H9 (cell line): Measurements from ENCODE around the gene OR52H1. TPM values are rescaled to one million over a fixed set of nuclear protein-coding genes. Genes with fewer than 3 reads are reported as not detected.

ENCODE experiments used
- DNase-seq: peaks from one replicate; pipeline ENCODE4 v3.0.0-alpha.2; 2017
- H2AFZ ChIP-seq: one replicate; pipeline ENCODE4 v1.6.1; 2013; ENCODE audit warnings: mild to moderate bottlenecking, low read length, control low read depth, moderate library complexity
- H2AK5ac ChIP-seq: 2 replicates; pipeline ENCODE4 v1.6.1; 2013; ENCODE audit warnings: low read length, control low read depth, mixed read lengths; ENCODE audit not compliant: insufficient read length
- H2BK120ac ChIP-seq: one replicate; pipeline ENCODE4 v1.6.1; 2013; ENCODE audit warnings: low read depth, mild to moderate bottlenecking, low read length, control low read depth, inconsistent platforms; ENCODE audit not compliant: poor library complexity, severe bottlenecking
- H2BK12ac ChIP-seq: 2 replicates; pipeline ENCODE4 v1.6.1; 2013; ENCODE audit warnings: low read length, control low read depth, mixed read lengths, low read depth; ENCODE audit not compliant: insufficient read length
- H2BK15ac ChIP-seq: 2 replicates; pipeline ENCODE4 v1.6.1; 2013; ENCODE audit warnings: low read depth, low read length, control low read depth
- H2BK20ac ChIP-seq: one replicate; pipeline ENCODE4 v1.6.1; 2013; ENCODE audit warnings: low read depth, mild to moderate bottlenecking, low read length, control low read depth, inconsistent platforms; ENCODE audit not compliant: poor library complexity, severe bottlenecking
- H2BK5ac ChIP-seq: 2 replicates; pipeline ENCODE4 v1.6.1; 2013; ENCODE audit warnings: low read length, control low read depth, mixed read lengths; ENCODE audit not compliant: insufficient read length
- H3K14ac ChIP-seq: 2 replicates; pipeline ENCODE4 v1.6.1; 2013; ENCODE audit warnings: low read length, control low read depth; ENCODE audit not compliant: insufficient read depth
- H3K18ac ChIP-seq: 2 replicates; pipeline ENCODE4 v1.6.1; 2013; ENCODE audit warnings: low read depth, mild to moderate bottlenecking, mixed read lengths, low read length, control low read depth; ENCODE audit not compliant: insufficient read length
- H3K23ac ChIP-seq: 2 replicates; pipeline ENCODE4 v1.6.1; 2013; ENCODE audit warnings: low read length, control low read depth, mixed read lengths, low read depth; ENCODE audit not compliant: insufficient read length
- H3K23me2 ChIP-seq: 2 replicates; pipeline ENCODE4 v1.6.1; 2013; ENCODE audit warnings: low read depth, mild to moderate bottlenecking, mixed read lengths, low read length, control low read depth; ENCODE audit not compliant: insufficient read length, poor library complexity, severe bottlenecking
- H3K27ac ChIP-seq: 2 replicates; pipeline ENCODE4 v1.5.1; 2013; ENCODE audit warnings: low read length, control low read depth, mixed read lengths, low read depth; ENCODE audit not compliant: insufficient read length
- H3K27me3 ChIP-seq: 2 replicates; pipeline ENCODE4 v1.6.1; 2013; ENCODE audit warnings: low read length, control low read depth, inconsistent platforms; ENCODE audit not compliant: insufficient read depth
- H3K4ac ChIP-seq: 2 replicates; pipeline ENCODE4 v1.6.1; 2013; ENCODE audit warnings: low read depth, mild to moderate bottlenecking, control low read depth, inconsistent platforms, low read length, moderate library complexity
- H3K4me1 ChIP-seq: 2 replicates; pipeline ENCODE4 v1.6.1; 2013; ENCODE audit warnings: low read length, control low read depth, inconsistent platforms; ENCODE audit not compliant: insufficient read depth
- H3K4me2 ChIP-seq: 2 replicates; pipeline ENCODE4 v1.6.1; 2013; ENCODE audit warnings: low read length, control low read depth, mixed read lengths; ENCODE audit not compliant: insufficient read length, insufficient read depth
- H3K56ac ChIP-seq: 2 replicates; pipeline ENCODE4 v1.6.1; 2013; ENCODE audit warnings: low read depth, mild to moderate bottlenecking, mixed read lengths, low read length, control low read depth; ENCODE audit not compliant: insufficient read length
- H3K79me1 ChIP-seq: 2 replicates; pipeline ENCODE4 v1.6.1; 2013; ENCODE audit warnings: low read depth, mild to moderate bottlenecking, moderate library complexity, low read length, control low read depth, inconsistent platforms; ENCODE audit not compliant: insufficient read depth, poor library complexity, severe bottlenecking
- H3K79me2 ChIP-seq: 2 replicates; pipeline ENCODE4 v1.6.1; 2013; ENCODE audit warnings: low read length, control low read depth, inconsistent platforms; ENCODE audit not compliant: insufficient read depth
- H3K9ac ChIP-seq: 2 replicates; pipeline ENCODE4 v1.6.1; 2013; ENCODE audit warnings: low read length, control low read depth, mixed read lengths; ENCODE audit not compliant: insufficient read length; ENCODE audit errors: extremely low read depth
- H3K9me3 ChIP-seq: one replicate; pipeline ENCODE4 v1.6.1; 2013; ENCODE audit warnings: low read depth, low read length, inconsistent platforms; ENCODE audit not compliant: control insufficient read depth
- H3T11ph ChIP-seq: one replicate; pipeline ENCODE4 v1.6.1; 2013; ENCODE audit warnings: mild to moderate bottlenecking, low read length, control low read depth, inconsistent platforms
- H4K20me1 ChIP-seq: one replicate; pipeline ENCODE4 v1.6.1; 2013; ENCODE audit not compliant: control insufficient read depth, insufficient read length, insufficient read depth
- H4K5ac ChIP-seq: 2 replicates; pipeline ENCODE4 v1.6.1; 2013; ENCODE audit warnings: low read depth, mild to moderate bottlenecking, mixed read lengths, low read length, control low read depth; ENCODE audit not compliant: insufficient read length
- H4K8ac ChIP-seq: replicated peaks from 2 replicates; pipeline ENCODE4 v1.6.1; 2013; ENCODE audit warnings: low read length, control low read depth, mixed read lengths, low read depth; ENCODE audit not compliant: insufficient read length
- H4K91ac ChIP-seq: 2 replicates; pipeline ENCODE4 v1.6.1; 2013; ENCODE audit warnings: low read depth, mild to moderate bottlenecking, moderate library complexity, mixed read lengths, low read length, control low read depth; ENCODE audit not compliant: insufficient read length
- H3K27ac Mint-ChIP-seq, 3 experiments: 2 replicates in 2 of 3; 3 replicates in 1 of 3; pipeline ENCODE4 v1.8.0; 2020 to 2021; ENCODE audit warnings: mixed read lengths in 3 of 3, mild to moderate bottlenecking in 1 of 3, moderate library complexity in 1 of 3
- H3K27me3 Mint-ChIP-seq: 2 replicates; pipeline ENCODE4 v1.8.0; 2021; ENCODE audit warnings: low read depth, mild to moderate bottlenecking, moderate library complexity, mixed read lengths
- H3K36me3 Mint-ChIP-seq, 3 experiments: 2 replicates in 2 of 3; 3 replicates in 1 of 3; pipeline ENCODE4 v1.8.0; 2020 to 2021; ENCODE audit warnings: low read depth in 3 of 3, mixed read lengths in 3 of 3; ENCODE audit not compliant: insufficient read depth in 1 of 3
- H3K4me1 Mint-ChIP-seq, 2 experiments: 2 replicates each; pipeline ENCODE4 v1.8.0; 2020; ENCODE audit warnings: mixed read lengths in 2 of 2
- H3K4me3 Mint-ChIP-seq, 2 experiments: 2 replicates in 1 of 2; 3 replicates in 1 of 2; pipeline ENCODE4 v1.8.0; 2020 to 2021; ENCODE audit warnings: mild to moderate bottlenecking in 2 of 2, mixed read lengths in 2 of 2, moderate library complexity in 1 of 2
- H3K9me3 Mint-ChIP-seq, 2 experiments: 2 replicates in 1 of 2; 3 replicates in 1 of 2; pipeline ENCODE4 v1.8.0; 2020; ENCODE audit warnings: mild to moderate bottlenecking in 2 of 2, mixed read lengths in 2 of 2, moderate library complexity in 1 of 2
- CTCF ChIP-seq: fragments of 200-600 bp; sonication (generic); conservative IDR thresholded peaks from 3 replicates; pipeline ENCODE4 v1.8.0; 2021; ENCODE audit warnings: antibody characterized with exemption, mild to moderate bottlenecking
- WGBS: extraction: QIAGEN DNeasy Blood & Tissue Kit; methylation state at CpG from one replicate; pipeline ENCODE4 v1.1.7; 2013; ENCODE audit warnings: missing lambda C conversion rate, low lambda C conversion rate, mixed read lengths; ENCODE audit not compliant: insufficient read length; ENCODE audit errors: extremely low coverage; 5-methylcytosine and 5-hydroxymethylcytosine counted together
- total RNA-seq: library from RNA; stranded (reverse); gene quantifications from 2 replicates; pipeline ENCODE4 v1.2.1, GENCODE V29; 2021

The OR52H1 gene
- total RNA-seq, 1 experiment from 2014 or later = not detected

GRCh38 chr11:5574654-5575053, 26.3 kb upstream of the OR52H1 start:
- no peak overlapping the region for H3K18ac ChIP-seq
- no peaks in the 10 kb centered on the region for H3K79me2 ChIP-seq
- H3K4ac ChIP-seq = no peak overlapping the region
- no peak for DNase-seq
- no peaks in the 10 kb centered on the region for H3K9me3 ChIP-seq
- H3K79me1 ChIP-seq = no peaks in the 10 kb centered on the region
- no peak overlapping the region for H4K8ac ChIP-seq
- H2BK5ac ChIP-seq = no peak overlapping the region
- no peaks in the 10 kb centered on the region for H3K9me3 Mint-ChIP-seq
- no peaks in the 10 kb centered on the region for H3K27me3 ChIP-seq
- H2BK120ac ChIP-seq = no peak overlapping the region
- no peak overlapping the region for H3K27ac Mint-ChIP-seq
- no peak overlapping the region for H4K91ac ChIP-seq
- H3K36me3 Mint-ChIP-seq = no peaks in the 10 kb centered on the region
- H3K4me1 ChIP-seq = no peaks in the 10 kb centered on the region; the same call in 1 of the 2 replicates
- no peak overlapping the region for H2BK15ac ChIP-seq
- H4K5ac ChIP-seq = no peak overlapping the region
- TF ChIP-seq CTCF = no peak
- no peak overlapping the region for H2BK12ac ChIP-seq
- H3K4me1 Mint-ChIP-seq = no peaks in the 10 kb centered on the region
- H4K20me1 ChIP-seq = no peaks in the 10 kb centered on the region
- H3K4me2 ChIP-seq = no peak overlapping the region
- H3K56ac ChIP-seq = no peak overlapping the region
- H3K23me2 ChIP-seq = no peaks in the 10 kb centered on the region
- no CpG with 5 or more reads among the region's 2 CpGs for WGBS
- no peak overlapping the region for H2AFZ ChIP-seq
- no peak overlapping the region for H2BK20ac ChIP-seq
- H3K27me3 Mint-ChIP-seq = no peaks in the 10 kb centered on the region
- H3K4me3 Mint-ChIP-seq = no peak overlapping the region
- no peak overlapping the region for H2AK5ac ChIP-seq
- no peak overlapping the region for H3K27ac ChIP-seq
- H3K14ac ChIP-seq = no peak overlapping the region
- H3T11ph ChIP-seq = no peak overlapping the region
- no peak overlapping the region for H3K9ac ChIP-seq
- no peak overlapping the region for H3K23ac ChIP-seq
